Endometrial microvascular endothelial cells (primary cell): Measurements from ENCODE around the gene SLC7A7. TPM values are rescaled to one million over a fixed set of nuclear protein-coding genes. Genes with fewer than 3 reads are reported as not detected.
"Not testable (repeated sequence)": the region's sequence is repeated elsewhere in the genome, so short reads cannot be mapped to it uniquely, and the experiment has no call there.

Source experiments
- in situ Hi-C: cut with HindIII; loops from 2 replicates; pipeline ENCODE4 v1.10.0; 2017; ENCODE audit warnings: low sequenced_read_pairs, low pct_unique_long_range_greater_than_20kb; ENCODE audit errors: inconsistent ontology term
- total RNA-seq: library from RNA; depleted of rRNA; stranded (reverse); fragments of >200 nt; gene quantifications from one replicate; pipeline ENCODE4 v1.2.3, GENCODE V29; 2015; ENCODE audit errors: inconsistent ontology term

The SLC7A7 gene
- total RNA-seq, 1 donor from 2014 or later: 20.1 TPM

- in situ Hi-C loops: no loop called here
Observed at GRCh38 chr14:22770481-22771187, 44.6 kb downstream of the SLC7A7 start.

GRCh38 chr14:22769369-22769768 lies 45.9 kb downstream of the SLC7A7 start:
- in situ Hi-C loops: no loop called here

GRCh38 chr14:22768947-22769346 lies 46.3 kb downstream of the SLC7A7 start:
- in situ Hi-C loops: no loop called here

- in situ Hi-C loops: no loop called here
Observed at GRCh38 chr14:22767323-22767589, 48.0 kb downstream of the SLC7A7 start.

- in situ Hi-C loops: no loop called here
Observed at GRCh38 chr14:22766457-22767322, 48.5 kb downstream of the SLC7A7 start, which contains the start of gene OXA1L. OXA1L (plus strand) TSS chr14:22766688; CDS start chr14:22766702, 14 bp downstream.

GRCh38 chr14:22764382-22764781 lies 50.9 kb downstream of the SLC7A7 start:
- in situ Hi-C loops: no loop called here

- in situ Hi-C loops: no loop called here
Observed at GRCh38 chr14:22761734-22762133, 53.5 kb downstream of the SLC7A7 start.

GRCh38 chr14:22757972-22758650 lies 57.1 kb downstream of the SLC7A7 start:
- in situ Hi-C loops: not testable (repeated sequence)

- in situ Hi-C loops: no loop called here
Observed at GRCh38 chr14:22753586-22753985, 61.6 kb downstream of the SLC7A7 start.

GRCh38 chr14:22752422-22752821 lies 62.8 kb downstream of the SLC7A7 start:
- in situ Hi-C loops: no loop called here

- in situ Hi-C loops: no loop called here
Observed at GRCh38 chr14:22748631-22749068, 66.6 kb downstream of the SLC7A7 start.

GRCh38 chr14:22748206-22748605 lies 67.0 kb downstream of the SLC7A7 start:
- in situ Hi-C loops: no loop called here

GRCh38 chr14:22747769-22748168 lies 67.5 kb downstream of the SLC7A7 start:
- in situ Hi-C loops: no loop called here

GRCh38 chr14:22740020-22740419 lies 75.2 kb downstream of the SLC7A7 start:
- in situ Hi-C loops: no loop called here

GRCh38 chr14:22739423-22739822 lies 75.8 kb downstream of the SLC7A7 start:
- in situ Hi-C loops: no loop called here

- in situ Hi-C loops: no loop called here
Observed at GRCh38 chr14:22737052-22737451, 78.2 kb downstream of the SLC7A7 start.

- in situ Hi-C loops: not testable (repeated sequence)
Observed at GRCh38 chr14:22736384-22736783, 78.9 kb downstream of the SLC7A7 start.

- in situ Hi-C loops: no loop called here
Observed at GRCh38 chr14:22735096-22735495, 80.1 kb downstream of the SLC7A7 start.

- in situ Hi-C loops: no loop called here
Observed at GRCh38 chr14:22733829-22734228, 81.4 kb downstream of the SLC7A7 start.

- in situ Hi-C loops: not testable (repeated sequence)
Observed at GRCh38 chr14:22732062-22732461, 83.2 kb downstream of the SLC7A7 start.
